ENCODE measurements around the gene GBP5. TPM values are rescaled to one million over a fixed set of nuclear protein-coding genes. Genes with fewer than 3 reads are reported as not detected.

The GBP5 gene
- total RNA-seq, 2 donors from 2014 or later: not detected

- Mint-ChIP-seq H3K4me3 (no peak overlapping the region), H3K4me1 (peaks cover 5% of the 10 kb centered on the region), H3K27me3 (ENCODE audit: insufficient read depth) (no peaks in the 10 kb centered on the region), H3K9me3 (peaks cover 4% of the 10 kb centered on the region), H3K27ac (no peak overlapping the region), H3K36me3 (ENCODE audit: low read depth) (no peaks in the 10 kb centered on the region)
- DNase-seq: no peak
- 98 to 100% methylated on average over 1 to 2 of the region's 2 CpGs for WGBS, 2 experiments (ENCODE audit: insufficient coverage in 1 of 2, insufficient read length in 1 of 2)
- Histone ChIP-seq H3K9me3 (ENCODE audit: control insufficient read depth, low read length) (peaks cover 10% of the 10 kb centered on the region), H3K4me3 (ENCODE audit: low read length) (no peak overlapping the region), H3K9ac (ENCODE audit: extremely low read depth, low read length, poor library complexity, severe bottlenecking) (no peak overlapping the region), H3K27me3 (ENCODE audit: control insufficient read depth, insufficient read depth, low read length, poor library complexity, severe bottlenecking) (no peaks in the 10 kb centered on the region), H3K36me3 (ENCODE audit: control insufficient read depth, insufficient read depth, low read length) (no peaks in the 10 kb centered on the region), H3K4me1 (ENCODE audit: control insufficient read depth, insufficient read depth, low read length) (peaks cover 6% of the 10 kb centered on the region), H3K27ac (ENCODE audit: low read depth, low read length) (no peak overlapping the region)
- TF ChIP-seq CTCF (conservative IDR thresholded peaks at IDR 0.05): no peak
Measured at GRCh38 chr1:89288051-89288340, 15.3 kb upstream of the GBP5 start.

GRCh38 chr1:89287181-89288050 lies 14.8 kb upstream of the GBP5 start:
- TF ChIP-seq CTCF (conservative IDR thresholded peaks at IDR 0.05): no peak
- Histone ChIP-seq H3K4me3 (ENCODE audit: low read length) (no peak overlapping the region), H3K27me3 (ENCODE audit: control insufficient read depth, insufficient read depth, low read length, poor library complexity, severe bottlenecking) (no peaks in the 10 kb centered on the region), H3K9me3 (ENCODE audit: control insufficient read depth, low read length) (peaks cover 6% of the 10 kb centered on the region), H3K27ac (ENCODE audit: low read depth, low read length) (no peak overlapping the region), H3K36me3 (ENCODE audit: control insufficient read depth, insufficient read depth, low read length) (no peaks in the 10 kb centered on the region), H3K4me1 (ENCODE audit: control insufficient read depth, insufficient read depth, low read length) (peaks cover under 1% of the 10 kb centered on the region), H3K9ac (ENCODE audit: extremely low read depth, low read length, poor library complexity, severe bottlenecking) (no peak overlapping the region)
- 75 to 80% methylated on average over 5 of the region's 5 CpGs for WGBS, 2 experiments (ENCODE audit: insufficient coverage in 1 of 2, insufficient read length in 1 of 2)
- no peaks in the 10 kb centered on the region for H3K36me3 Mint-ChIP-seq (ENCODE audit: low read depth)
- DNase-seq: no peak
- no peak overlapping the region for H3K27ac Mint-ChIP-seq
- no peak overlapping the region for H3K4me3 Mint-ChIP-seq
- no peaks in the 10 kb centered on the region for H3K9me3 Mint-ChIP-seq
- peaks cover 4% of the 10 kb centered on the region for H3K4me1 Mint-ChIP-seq
- no peaks in the 10 kb centered on the region for H3K27me3 Mint-ChIP-seq (ENCODE audit: insufficient read depth)

- H3K27ac Mint-ChIP-seq: no peak overlapping the region
- Histone ChIP-seq H3K27ac (ENCODE audit: low read depth, low read length) (no peak overlapping the region), H3K36me3 (ENCODE audit: control insufficient read depth, insufficient read depth, low read length) (no peaks in the 10 kb centered on the region), H3K4me1 (ENCODE audit: control insufficient read depth, insufficient read depth, low read length) (no peaks in the 10 kb centered on the region), H3K4me3 (ENCODE audit: low read length) (no peak overlapping the region), H3K9ac (ENCODE audit: extremely low read depth, low read length, poor library complexity, severe bottlenecking) (no peak overlapping the region), H3K27me3 (ENCODE audit: control insufficient read depth, insufficient read depth, low read length, poor library complexity, severe bottlenecking) (no peaks in the 10 kb centered on the region), H3K9me3 (ENCODE audit: control insufficient read depth, low read length) (peaks cover 6% of the 10 kb centered on the region)
- no peak overlapping the region for H3K4me3 Mint-ChIP-seq
- 96% methylated on average over 3 of the region's 3 CpGs; no CpG with 5 or more reads in 1 of the 2 experiments for WGBS, 2 experiments (ENCODE audit: insufficient coverage in 1 of 2, insufficient read length in 1 of 2)
- TF ChIP-seq CTCF (conservative IDR thresholded peaks at IDR 0.05): no peak
- no peak for DNase-seq
- H3K27me3 Mint-ChIP-seq (ENCODE audit: insufficient read depth): no peaks in the 10 kb centered on the region
- no peaks in the 10 kb centered on the region for H3K36me3 Mint-ChIP-seq (ENCODE audit: low read depth)
- H3K9me3 Mint-ChIP-seq: no peaks in the 10 kb centered on the region
- no peaks in the 10 kb centered on the region for H3K4me1 Mint-ChIP-seq
Measured at GRCh38 chr1:89286549-89287180, 14.0 kb upstream of the GBP5 start.
